HCT116 (cell line): Measurements from ENCODE around the gene SYMPK. TPM values are rescaled to one million over a fixed set of nuclear protein-coding genes. Genes with fewer than 3 reads are reported as not detected.
A peak's percentile ranks its signal among the peaks of the same experiment; 100 is the strongest.

Experiments used
- ATAC-seq: fragments of 200-7000 bp; cut with Tn5 transposase; 2 replicates; pipeline ENCODE4 v1.9.1; 2020; ENCODE audit warnings: mild to moderate bottlenecking, moderate library complexity
- BruUV-seq: library from RNA; stranded (reverse); fragments of 400-500 nt; replicated peaks from 2 replicates; lab custom pipeline; 2021; lab: Mats Ljungman, UMichigan
- CTCF ChIA-PET: fragments of 300-600 bp; sonication (Branson Sonifier 250); formaldehyde crosslinking; loops from one replicate; lab custom pipeline; 2021; ENCODE audit warnings: antibody characterized with exemption; lab: Charles Lee
- POLR2A ChIA-PET: fragments of 300-600, 350-600 bp; sonication (Branson Sonifier 250); formaldehyde crosslinking; loops from one replicate; lab custom pipeline; 2021; ENCODE audit warnings: antibody characterized with exemption; lab: Charles Lee
- RAD21 ChIA-PET, 2 experiments: fragments of 300-600 bp; sonication (Branson Sonifier 250); formaldehyde crosslinking; loops; one replicate each; lab custom pipeline; 2023; ENCODE audit warnings: low total read pairs in 2 of 2; ENCODE audit not compliant: uncharacterized antibody in 2 of 2, unreplicated experiment in 2 of 2, low non-redundant PET in 1 of 2; lab: Charles Lee
- DNase-seq: peaks from one replicate; pipeline ENCODE4 v3.0.0-alpha.2; 2010; ENCODE audit warnings: low read depth, low spot score
- H2AFZ ChIP-seq: fragments of 200-600 bp; shearing (Covaris generic), sonication (generic); 2 replicates; pipeline ENCODE4 v1.6.1; 2017; ENCODE audit warnings: low read depth, mixed run types, mixed read lengths, antibody characterized with exemption, low read length; ENCODE audit not compliant: poor library complexity, severe bottlenecking
- H3K27ac ChIP-seq: 2 replicates; pipeline ENCODE4 v1.5.1; 2012; ENCODE audit warnings: low read depth, low read length
- H3K27me3 ChIP-seq: fragments of 200-600 bp; sonication (generic); 2 replicates; pipeline ENCODE4 v1.6.1; 2016; ENCODE audit warnings: mixed run types, low read length, mixed read lengths; ENCODE audit not compliant: insufficient read depth
- H3K36me3 ChIP-seq, 2 experiments: fragments of 200-500 bp in 1 of 2; fragments of 200-600 bp in 1 of 2; sonication (Bioruptor generic) in 1 of 2; sonication (generic) in 1 of 2; 2 replicates each; pipeline versions ENCODE4 v1.5.1 to v1.6.1; 2014 to 2016; ENCODE audit warnings: low read length in 2 of 2, inconsistent platforms in 1 of 2, mixed read lengths in 1 of 2, mixed run types in 1 of 2; ENCODE audit not compliant: insufficient read depth in 2 of 2, control insufficient read depth in 1 of 2
- H3K4me1 ChIP-seq, 2 experiments: fragments of 200-600 bp in 1 of 2; sonication (generic) in 1 of 2; 2 replicates each; pipeline versions ENCODE4 v1.5.1 to v1.6.1; 2012 to 2017; ENCODE audit warnings: low read length in 2 of 2, inconsistent platforms in 1 of 2, mild to moderate bottlenecking in 1 of 2, mixed read lengths in 1 of 2, mixed run types in 1 of 2, moderate library complexity in 1 of 2; ENCODE audit not compliant: insufficient read depth in 2 of 2, control insufficient read depth in 1 of 2
- H3K4me2 ChIP-seq: fragments of 200-600 bp; sonication (generic); 2 replicates; pipeline ENCODE4 v1.6.1; 2017; ENCODE audit warnings: mixed run types, low read length, mixed read lengths
- H3K4me3 ChIP-seq, 2 experiments: fragments of 200-600 bp in 1 of 2; sonication (generic) in 1 of 2; replicated peaks in 1 of 2; 2 replicates each; pipeline ENCODE4 v1.5.1; 2011 to 2016; ENCODE audit warnings: low read length in 2 of 2, control low read depth in 1 of 2, low read depth in 1 of 2, mild to moderate bottlenecking in 1 of 2, mixed read lengths in 1 of 2, mixed run types in 1 of 2
- H3K79me2 ChIP-seq: fragments of 200-600 bp; sonication (generic); 2 replicates; pipeline ENCODE4 v1.6.1; 2017; ENCODE audit warnings: mild to moderate bottlenecking, mixed run types, low read length, moderate library complexity, mixed read lengths; ENCODE audit not compliant: insufficient read depth
- H3K9ac ChIP-seq: fragments of 200-600 bp; sonication (generic); 2 replicates; pipeline ENCODE4 v1.6.1; 2016; ENCODE audit warnings: low read length, mixed read lengths
- H3K9me2 ChIP-seq: fragments of 200-600 bp; sonication (generic), shearing (Covaris generic); 2 replicates; pipeline ENCODE4 v1.6.1; 2017; ENCODE audit warnings: mixed run types, mild to moderate bottlenecking, moderate library complexity; ENCODE audit not compliant: insufficient read depth
- H3K9me3 ChIP-seq, 2 experiments: fragments of 200-500 bp in 1 of 2; fragments of 200-600 bp in 1 of 2; sonication (Bioruptor generic) in 1 of 2; sonication (generic) in 1 of 2; 2 replicates each; pipeline ENCODE4 v1.6.1; 2014 to 2017; ENCODE audit warnings: low read length in 2 of 2, mixed read lengths in 2 of 2, inconsistent platforms in 1 of 2, low read depth in 1 of 2, mild to moderate bottlenecking in 1 of 2, mixed run types in 1 of 2, moderate library complexity in 1 of 2; ENCODE audit not compliant: control insufficient read depth in 1 of 2, insufficient read depth in 1 of 2
- H4K20me1 ChIP-seq: fragments of 200-600 bp; sonication (generic), shearing (Covaris generic); 2 replicates; pipeline ENCODE4 v1.6.1; 2017; ENCODE audit warnings: mixed run types, mild to moderate bottlenecking, moderate library complexity; ENCODE audit not compliant: insufficient read depth
- CEBPB ChIP-seq: IDR thresholded peaks from 2 replicates; pipeline ENCODE4 v1.6.1; 2012; ENCODE audit warnings: low read depth
- CTCF ChIP-seq, 3 experiments: fragments of 200-600 bp in 1 of 3; sonication (generic) in 1 of 3; IDR thresholded peaks in 2 of 3; conservative IDR thresholded peaks in 1 of 3; 2 replicates each; pipeline ENCODE4 v1.5.1; 2012 to 2017; ENCODE audit warnings: low read depth in 2 of 3, low read length in 2 of 3, antibody characterized with exemption in 1 of 3, borderline replicate concordance in 1 of 3, control low read depth in 1 of 3, mild to moderate bottlenecking in 1 of 3, mixed read lengths in 1 of 3, mixed run types in 1 of 3, moderate library complexity in 1 of 3; ENCODE audit not compliant: insufficient read depth in 1 of 3
- EGR1 ChIP-seq: IDR thresholded peaks from 2 replicates; pipeline ENCODE4 v1.6.1; 2012; ENCODE audit warnings: low read depth
- ELF1 ChIP-seq: IDR thresholded peaks from 2 replicates; pipeline ENCODE4 v1.6.1; 2012; ENCODE audit warnings: low read depth, borderline replicate concordance
- EZH2 ChIP-seq: fragments of 200-600 bp; sonication (generic); IDR thresholded peaks from 2 replicates; pipeline ENCODE4 v1.6.1; 2017; ENCODE audit warnings: antibody characterized with exemption, mixed run types
- FOSL1 ChIP-seq: IDR thresholded peaks from 2 replicates; pipeline ENCODE4 v1.6.1; 2012; ENCODE audit warnings: low read depth
- POLR2A ChIP-seq: IDR thresholded peaks from 2 replicates; pipeline ENCODE4 v1.7.0; 2011; ENCODE audit warnings: borderline replicate concordance; ENCODE audit not compliant: insufficient read depth, insufficient read length; ENCODE audit errors: extremely low read depth
- POLR2AphosphoS5 ChIP-seq: IDR thresholded peaks from 2 replicates; pipeline ENCODE4 v1.6.1; 2011; ENCODE audit warnings: mild to moderate bottlenecking, low read depth, low read length, moderate library complexity
- RAD21 ChIP-seq: IDR thresholded peaks from 2 replicates; pipeline ENCODE4 v1.6.1; 2012; ENCODE audit warnings: low read depth, mild to moderate bottlenecking
- SIN3A ChIP-seq: IDR thresholded peaks from 2 replicates; pipeline ENCODE4 v1.6.1; 2012; ENCODE audit warnings: low read depth
- SRF ChIP-seq: IDR thresholded peaks from 2 replicates; pipeline ENCODE4 v1.6.1; 2012; ENCODE audit warnings: low read depth
- TCF7L2 ChIP-seq: IDR thresholded peaks from 2 replicates; pipeline ENCODE4 v1.7.0; 2011; ENCODE audit warnings: borderline replicate concordance, inconsistent platforms; ENCODE audit not compliant: insufficient read depth, insufficient read length; ENCODE audit errors: extremely low read depth
- YY1 ChIP-seq: IDR thresholded peaks from 2 replicates; pipeline ENCODE4 v1.6.1; 2011; ENCODE audit warnings: low read length, low read depth, moderate library complexity, mild to moderate bottlenecking; ENCODE audit not compliant: insufficient replicate concordance; ENCODE audit errors: extremely low read depth
- ZBTB33 ChIP-seq: IDR thresholded peaks from 2 replicates; pipeline ENCODE4 v1.6.1; 2011; ENCODE audit warnings: mild to moderate bottlenecking, low read length, moderate library complexity; ENCODE audit not compliant: insufficient replicate concordance; ENCODE audit errors: extremely low read depth
- ZNF274 ChIP-seq: fragments of 200-500 bp; sonication (Bioruptor generic); IDR thresholded peaks from 2 replicates; pipeline ENCODE4 v1.6.1; 2014; ENCODE audit warnings: mild to moderate bottlenecking, low read depth, low read length, inconsistent platforms
- intact Hi-C: fragments of 100-400 bp; cut with micrococcal nuclease; formaldehyde crosslinking; loops from 2 replicates; pipeline ENCODE4 v1.10.0; 2022
- total RNA-seq: library from RNA; stranded (reverse); gene quantifications from one replicate; pipeline ENCODE4 v1.2.1, GENCODE V29; 2021; ENCODE audit not compliant: unreplicated experiment
- TF ChIP-seq, protein P1 (sequence below): IDR thresholded peaks from 2 replicates; pipeline ENCODE4 v1.6.1; 2012; ENCODE audit warnings: low read depth
- TF ChIP-seq, protein P2 (sequence below): IDR thresholded peaks from 2 replicates; pipeline ENCODE4 v1.6.1; 2012

SYMPK gene
- total RNA-seq, 1 experiment from 2014 or later, result 117 TPM

GRCh38 chr19:45883586-45883880, 20.6 kb upstream of the SYMPK start:
- intact Hi-C loops, result loop anchor here (1.0 kb wide), 2 partner anchors 19 to 66 kb away; partner anchors contain the start of gene FOXA3
- Histone ChIP-seq H3K9ac (no peak overlapping the region), H3K9me3 (no peaks in the 10 kb centered on the region), H2AFZ (no peak overlapping the region), H3K4me2 (peak overlapping the region; percentile 96), H3K79me2 (peaks cover 15% of the 10 kb centered on the region), H3K4me3 (peak overlapping the region in 1 of 2 experiments; percentile 61; a peak in 1 of 4 replicates), H3K4me1 (peaks cover 21 to 50% of the 10 kb centered on the region in 2 experiments), H3K27me3 (no peaks in the 10 kb centered on the region), H3K36me3 (no peaks in the 10 kb centered on the region), H3K9me2 (no peaks in the 10 kb centered on the region), H4K20me1 (no peaks in the 10 kb centered on the region), H3K27ac (peak overlapping the region; percentile 91; the same call in 1 of the 2 replicates)
- no peak for ATAC-seq
- no peak for DNase-seq
- RAD21 ChIA-PET, result no interaction called here
- POLR2A ChIA-PET, result interaction anchor here (3.3 kb wide), 1 partner anchor 19 kb away, joined by 24 read pairs; the partner anchor contains the start of genes FOXA3 and SYMPK
- CTCF ChIA-PET, result interaction anchor here (5.0 kb wide), 1 partner anchor 20 kb away, joined by 45 read pairs; the partner anchor contains the start of genes FOXA3 and SYMPK
- BruUV-seq, result no TSS peak
- TF ChIP-seq EGR1, result no peak
- TF ChIP-seq EZH2, result no peak
- TF ChIP-seq FOSL1, result no peak
- no peak for TF ChIP-seq SRF
- TF ChIP-seq ZNF274, result no peak
- no peak for TF ChIP-seq TCF7L2
- TF ChIP-seq ZBTB33, result no peak
- no peak for TF ChIP-seq POLR2AphosphoS5
- TF ChIP-seq YY1, result no peak
- TF ChIP-seq CTCF (IDR thresholded peaks at IDR 0.05 in 2 of 3, conservative IDR thresholded peaks at IDR 0.05 in 1 of 3; ENCODE audit: borderline replicate concordance in 1 of 3, insufficient read depth in 1 of 3, low read depth in 2 of 3, low read length in 2 of 3), result no peak
- TF ChIP-seq, protein P1, sequence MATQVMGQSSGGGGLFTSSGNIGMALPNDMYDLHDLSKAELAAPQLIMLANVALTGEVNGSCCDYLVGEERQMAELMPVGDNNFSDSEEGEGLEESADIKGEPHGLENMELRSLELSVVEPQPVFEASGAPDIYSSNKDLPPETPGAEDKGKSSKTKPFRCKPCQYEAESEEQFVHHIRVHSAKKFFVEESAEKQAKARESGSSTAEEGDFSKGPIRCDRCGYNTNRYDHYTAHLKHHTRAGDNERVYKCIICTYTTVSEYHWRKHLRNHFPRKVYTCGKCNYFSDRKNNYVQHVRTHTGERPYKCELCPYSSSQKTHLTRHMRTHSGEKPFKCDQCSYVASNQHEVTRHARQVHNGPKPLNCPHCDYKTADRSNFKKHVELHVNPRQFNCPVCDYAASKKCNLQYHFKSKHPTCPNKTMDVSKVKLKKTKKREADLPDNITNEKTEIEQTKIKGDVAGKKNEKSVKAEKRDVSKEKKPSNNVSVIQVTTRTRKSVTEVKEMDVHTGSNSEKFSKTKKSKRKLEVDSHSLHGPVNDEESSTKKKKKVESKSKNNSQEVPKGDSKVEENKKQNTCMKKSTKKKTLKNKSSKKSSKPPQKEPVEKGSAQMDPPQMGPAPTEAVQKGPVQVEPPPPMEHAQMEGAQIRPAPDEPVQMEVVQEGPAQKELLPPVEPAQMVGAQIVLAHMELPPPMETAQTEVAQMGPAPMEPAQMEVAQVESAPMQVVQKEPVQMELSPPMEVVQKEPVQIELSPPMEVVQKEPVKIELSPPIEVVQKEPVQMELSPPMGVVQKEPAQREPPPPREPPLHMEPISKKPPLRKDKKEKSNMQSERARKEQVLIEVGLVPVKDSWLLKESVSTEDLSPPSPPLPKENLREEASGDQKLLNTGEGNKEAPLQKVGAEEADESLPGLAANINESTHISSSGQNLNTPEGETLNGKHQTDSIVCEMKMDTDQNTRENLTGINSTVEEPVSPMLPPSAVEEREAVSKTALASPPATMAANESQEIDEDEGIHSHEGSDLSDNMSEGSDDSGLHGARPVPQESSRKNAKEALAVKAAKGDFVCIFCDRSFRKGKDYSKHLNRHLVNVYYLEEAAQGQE, result no peak
- TF ChIP-seq, protein P2, sequence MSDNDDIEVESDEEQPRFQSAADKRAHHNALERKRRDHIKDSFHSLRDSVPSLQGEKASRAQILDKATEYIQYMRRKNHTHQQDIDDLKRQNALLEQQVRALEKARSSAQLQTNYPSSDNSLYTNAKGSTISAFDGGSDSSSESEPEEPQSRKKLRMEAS, result no peak
- TF ChIP-seq POLR2A, result no peak
- TF ChIP-seq ELF1, result no peak
- no peak for TF ChIP-seq RAD21
- no peak for TF ChIP-seq SIN3A
- TF ChIP-seq CEBPB, result no peak
